Suprapubic skin (tissue), 4 donors: ENCODE measurements around the gene GCLC. TPM values are rescaled to one million over a fixed set of nuclear protein-coding genes. Genes with fewer than 3 reads are reported as not detected.
"Not testable (repeated sequence)": the region's sequence is repeated elsewhere in the genome, so short reads cannot be mapped to it uniquely, and the experiment has no call there.

ENCODE experiments used
- DNase-seq, 2 donors: peaks; one replicate each; pipeline ENCODE4 v3.0.0-alpha.2; 2019; ENCODE audit warnings: low spot score in 2 of 2
- H3K27ac ChIP-seq: fragments of 200-600 bp; sonication (generic); one replicate; pipeline ENCODE4 v1.5.1; 2019
- H3K27me3 ChIP-seq: fragments of 200-600 bp; sonication (generic); one replicate; pipeline ENCODE4 v1.5.1; 2019
- H3K36me3 ChIP-seq: fragments of 200-600 bp; sonication (generic); one replicate; pipeline ENCODE4 v1.5.1; 2019
- H3K4me1 ChIP-seq: fragments of 200-600 bp; sonication (generic); one replicate; pipeline ENCODE4 v1.5.1; 2019
- H3K4me3 ChIP-seq: fragments of 200-600 bp; sonication (generic); one replicate; pipeline ENCODE4 v1.5.1; 2019; ENCODE audit warnings: mild to moderate bottlenecking
- H3K9me3 ChIP-seq: fragments of 200-600 bp; sonication (generic); one replicate; pipeline ENCODE4 v1.5.1; 2019
- EP300 ChIP-seq: sonication (generic); formaldehyde crosslinking; IDR thresholded peaks from one replicate; pipeline ENCODE4 v1.6.1; 2017; ENCODE audit warnings: antibody characterized with exemption
- POLR2A ChIP-seq, 2 donors: fragments of 450-650 bp; IDR thresholded peaks; one replicate each; pipeline ENCODE4 v1.6.1; 2017; ENCODE audit warnings: antibody characterized with exemption in 2 of 2, mild to moderate bottlenecking in 2 of 2, moderate library complexity in 2 of 2
- POLR2AphosphoS5 ChIP-seq, 3 donors: sonication (generic); formaldehyde crosslinking; IDR thresholded peaks; one replicate each; pipeline ENCODE4 v1.6.1; 2017; ENCODE audit warnings: antibody characterized with exemption in 3 of 3
- WGBS: methylation state at CpG from one replicate; pipeline ENCODE4 v1.1.5; 2018; 5-methylcytosine and 5-hydroxymethylcytosine counted together
- total RNA-seq, 4 donors: library from RNA; depleted of rRNA; stranded (reverse); fragments of >200 nt; gene quantifications; one replicate each; pipeline ENCODE4 v1.1.0, GENCODE V29; 2016
- TF ChIP-seq, protein P1 (sequence below), 2 donors: fragments of 200-600 bp in 1 of 2; fragments of 450-650 bp in 1 of 2; sonication (generic) in 1 of 2; IDR thresholded peaks; one replicate each; pipeline ENCODE4 v1.5.1; 2016 to 2019; ENCODE audit warnings: antibody characterized with exemption in 2 of 2, mild to moderate bottlenecking in 1 of 2, moderate library complexity in 1 of 2

The GCLC gene
- total RNA-seq, 4 donors from 2014 or later: 47.3 to 65.0 (median 51.1) TPM

GRCh38 chr6:53556986-53557715 is 12.2 kb upstream of the GCLC start:
- no peaks in the 10 kb centered on the region for H3K9me3 ChIP-seq
- H3K4me3 ChIP-seq: no peak overlapping the region
- no peak for DNase-seq
- no peaks in the 10 kb centered on the region for H3K36me3 ChIP-seq
- H3K27ac ChIP-seq: no peak overlapping the region
- no peaks in the 10 kb centered on the region for H3K27me3 ChIP-seq
- no peaks in the 10 kb centered on the region for H3K4me1 ChIP-seq
- TF ChIP-seq POLR2A (IDR thresholded peaks at IDR 0.05): no peak
- TF ChIP-seq, protein P1, sequence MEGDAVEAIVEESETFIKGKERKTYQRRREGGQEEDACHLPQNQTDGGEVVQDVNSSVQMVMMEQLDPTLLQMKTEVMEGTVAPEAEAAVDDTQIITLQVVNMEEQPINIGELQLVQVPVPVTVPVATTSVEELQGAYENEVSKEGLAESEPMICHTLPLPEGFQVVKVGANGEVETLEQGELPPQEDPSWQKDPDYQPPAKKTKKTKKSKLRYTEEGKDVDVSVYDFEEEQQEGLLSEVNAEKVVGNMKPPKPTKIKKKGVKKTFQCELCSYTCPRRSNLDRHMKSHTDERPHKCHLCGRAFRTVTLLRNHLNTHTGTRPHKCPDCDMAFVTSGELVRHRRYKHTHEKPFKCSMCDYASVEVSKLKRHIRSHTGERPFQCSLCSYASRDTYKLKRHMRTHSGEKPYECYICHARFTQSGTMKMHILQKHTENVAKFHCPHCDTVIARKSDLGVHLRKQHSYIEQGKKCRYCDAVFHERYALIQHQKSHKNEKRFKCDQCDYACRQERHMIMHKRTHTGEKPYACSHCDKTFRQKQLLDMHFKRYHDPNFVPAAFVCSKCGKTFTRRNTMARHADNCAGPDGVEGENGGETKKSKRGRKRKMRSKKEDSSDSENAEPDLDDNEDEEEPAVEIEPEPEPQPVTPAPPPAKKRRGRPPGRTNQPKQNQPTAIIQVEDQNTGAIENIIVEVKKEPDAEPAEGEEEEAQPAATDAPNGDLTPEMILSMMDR (IDR thresholded peaks at IDR 0.05): no peak
- no peak for TF ChIP-seq EP300
- no peak for TF ChIP-seq POLR2AphosphoS5 (IDR thresholded peaks at IDR 0.05)
- WGBS: 88% methylated on average over 2 of the region's 2 CpGs

DNA sequence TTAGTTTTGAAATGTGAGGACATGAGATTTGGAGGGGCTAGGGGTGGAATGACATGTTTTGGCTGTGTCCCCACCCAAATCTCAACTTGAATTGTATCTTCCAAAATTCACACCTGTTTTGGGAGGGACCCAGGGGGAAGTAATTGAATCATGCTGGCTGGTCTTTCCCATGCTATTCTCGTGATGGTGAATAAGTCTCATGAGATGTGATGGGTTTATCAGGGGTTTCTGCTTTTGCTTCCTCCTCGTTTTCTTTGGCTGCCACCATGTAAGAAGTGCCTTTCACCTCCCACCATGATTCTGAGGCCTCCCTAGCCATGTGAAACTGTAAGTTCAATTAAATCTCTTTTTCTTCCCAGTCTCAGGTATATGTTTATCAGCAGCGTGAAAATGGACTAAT is 8.7 kb upstream of the GCLC start:
- H3K27me3 ChIP-seq, H3K27ac ChIP-seq, H3K9me3 ChIP-seq, H3K36me3 ChIP-seq, DNase-seq, H3K4me3 ChIP-seq, H3K4me1 ChIP-seq: not testable (repeated sequence)
- WGBS: 79% methylated on average over 3 of the region's 3 CpGs

DNA sequence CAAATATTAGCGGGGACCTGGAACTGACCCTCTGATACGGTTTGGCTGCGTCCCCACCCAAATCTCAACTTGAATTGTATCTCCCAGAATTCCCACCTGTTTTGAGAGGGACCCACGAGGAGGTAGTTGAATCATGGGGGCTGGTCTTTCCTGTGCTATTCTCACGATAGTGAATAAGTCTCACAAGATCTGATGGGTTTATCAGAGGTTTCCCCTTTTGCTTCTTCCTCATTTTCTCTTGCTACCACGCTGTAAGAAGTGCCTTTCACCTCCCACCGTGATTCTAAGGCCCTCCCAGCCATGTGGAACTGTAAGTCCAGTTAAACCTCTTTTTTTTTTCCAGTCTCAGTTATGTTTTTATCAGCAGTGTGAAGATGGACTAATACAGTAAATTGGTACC is 6.8 kb upstream of the GCLC start:
- peaks cover 14% of the 10 kb centered on the region for H3K4me1 ChIP-seq
- not testable (repeated sequence) for H3K4me3 ChIP-seq, H3K36me3 ChIP-seq, H3K27ac ChIP-seq, DNase-seq, H3K9me3 ChIP-seq, H3K27me3 ChIP-seq
- WGBS: 82% methylated on average over 7 of the region's 7 CpGs

- Histone ChIP-seq H3K36me3 (no peaks in the 10 kb centered on the region), H3K9me3 (no peaks in the 10 kb centered on the region)
- WGBS: 1% methylated on average over 9 of the region's 57 CpGs
These were observed 3.1 kb upstream of the GCLC start for GRCh38 chr6:53547811-53548496.

GRCh38 chr6:53547166-53547810 is 2.4 kb upstream of the GCLC start:
- peaks cover 38% of the 10 kb centered on the region for H3K4me1 ChIP-seq

More at GRCh38 chr6:53547811-53548496, 3.1 kb upstream of the GCLC start:
- Histone ChIP-seq H3K4me3 (peak overlapping the region; percentile 60), H3K27ac (peak overlapping the region; percentile 82), H3K4me1 (peaks cover 36% of the 10 kb centered on the region), H3K27me3 (no peaks in the 10 kb centered on the region)
- TF ChIP-seq POLR2A (IDR thresholded peaks at IDR 0.05) (no peak), POLR2AphosphoS5 (IDR thresholded peaks at IDR 0.05) (peak in 2 of 3 donors; percentile 33 to 64), EP300 (no peak)
- TF ChIP-seq, protein P1 (IDR thresholded peaks at IDR 0.05): no peak
- DNase-seq: peak; percentile 97 to 98

More at GRCh38 chr6:53547166-53547810, 2.4 kb upstream of the GCLC start:
- Histone ChIP-seq H3K36me3 (no peaks in the 10 kb centered on the region), H3K27ac (peak overlapping the region; percentile 82), H3K27me3 (no peaks in the 10 kb centered on the region), H3K9me3 (no peaks in the 10 kb centered on the region), H3K4me3 (peak overlapping the region; percentile 60)
- no peak for TF ChIP-seq POLR2A (IDR thresholded peaks at IDR 0.05)
- no peak for TF ChIP-seq POLR2AphosphoS5 (IDR thresholded peaks at IDR 0.05)
- TF ChIP-seq EP300: no peak
- TF ChIP-seq, protein P1 (IDR thresholded peaks at IDR 0.05): no peak
- DNase-seq: no peak
- 9% methylated on average over 12 of the region's 12 CpGs for WGBS
